CD4-positive, alpha-beta T cell (primary cell): ENCODE results near the gene SH3TC2. TPM values are rescaled to one million over a fixed set of nuclear protein-coding genes. Genes with fewer than 3 reads are reported as not detected.

Source experiments
- ATAC-seq: fragments of 200-7000 bp; cut with Tn5 transposase; one replicate; pipeline ENCODE4 v1.10.0; 2022; ENCODE audit warnings: mild to moderate bottlenecking; ENCODE audit not compliant: poor library complexity
- CTCF ChIA-PET: fragments of 350-600 bp; sonication (Branson Sonifier 250); formaldehyde crosslinking; loops from one replicate; lab custom pipeline; 2021; ENCODE audit warnings: antibody characterized with exemption, inconsistent platforms; lab: Charles Lee
- POLR2A ChIA-PET: fragments of 350-600 bp; sonication (Branson Sonifier 250); formaldehyde crosslinking; loops from one replicate; lab custom pipeline; 2021; ENCODE audit warnings: antibody characterized with exemption, inconsistent platforms; lab: Charles Lee
- DNase-seq, 14 experiments: peaks; one replicate each; pipeline ENCODE4 v3.0.0-alpha.2; 2013 to 2020; ENCODE audit warnings: mixed read lengths in 2 of 14
- H3K27ac ChIP-seq, 2 donors: one replicate each; pipeline versions ENCODE4 v1.5.1 to v1.7.0; 2013; ENCODE audit warnings: low read length in 2 of 2, low read depth in 1 of 2, mild to moderate bottlenecking in 1 of 2
- H3K27me3 ChIP-seq, 2 experiments: 1 replicate in 1 of 2; 2 replicates in 1 of 2; pipeline versions ENCODE4 v1.6.1 to v1.7.0; 2013; ENCODE audit warnings: low read length in 2 of 2, control low read depth in 1 of 2, mild to moderate bottlenecking in 1 of 2, moderate library complexity in 1 of 2; ENCODE audit not compliant: insufficient read depth in 2 of 2, control insufficient read depth in 1 of 2
- H3K36me3 ChIP-seq: one replicate; pipeline ENCODE4 v1.6.1; 2013; ENCODE audit warnings: low read length, control low read depth; ENCODE audit not compliant: insufficient read depth
- H3K4me1 ChIP-seq: one replicate; pipeline ENCODE4 v1.6.1; 2013; ENCODE audit warnings: low read length, control low read depth; ENCODE audit not compliant: insufficient read depth
- H3K4me3 ChIP-seq: one replicate; pipeline ENCODE4 v1.5.1; 2013; ENCODE audit warnings: mild to moderate bottlenecking, low read length, moderate library complexity
- H3K9me3 ChIP-seq, 2 experiments: 1 replicate in 1 of 2; 2 replicates in 1 of 2; pipeline versions ENCODE4 v1.6.1 to v1.7.0; 2013; ENCODE audit warnings: low read length in 2 of 2, mild to moderate bottlenecking in 2 of 2, control low read depth in 1 of 2, moderate library complexity in 1 of 2; ENCODE audit not compliant: control insufficient read depth in 1 of 2, insufficient read depth in 1 of 2
- H3K27ac Mint-ChIP-seq: one replicate; pipeline ENCODE4 v1.8.0; 2020; ENCODE audit warnings: mixed read lengths
- H3K27me3 Mint-ChIP-seq: one replicate; pipeline ENCODE4 v1.8.0; 2021; ENCODE audit warnings: mixed read lengths
- H3K36me3 Mint-ChIP-seq: one replicate; pipeline ENCODE4 v1.8.0; 2021; ENCODE audit warnings: low read depth, mixed read lengths
- H3K4me1 Mint-ChIP-seq: one replicate; pipeline ENCODE4 v1.8.0; 2021; ENCODE audit warnings: low read depth, mixed read lengths
- H3K4me3 Mint-ChIP-seq: one replicate; pipeline ENCODE4 v1.8.0; 2020; ENCODE audit warnings: mild to moderate bottlenecking, mixed read lengths
- H3K9me3 Mint-ChIP-seq: one replicate; pipeline ENCODE4 v1.8.0; 2020; ENCODE audit warnings: mixed read lengths
- CTCF ChIP-seq: fragments of 200-600 bp; IDR thresholded peaks from one replicate; pipeline ENCODE4 v1.8.0; 2022; ENCODE audit warnings: antibody characterized with exemption, mild to moderate bottlenecking
- intact Hi-C, 2 experiments: fragments of 100-400 bp; cut with DNase I in 1 of 2; cut with micrococcal nuclease in 1 of 2; formaldehyde crosslinking; loops; one replicate each; pipeline versions ENCODE4 v1.15.1 to v1.9.0; 2023 to 2025; cut with DNase I, micrococcal nuclease
- total RNA-seq, 174 experiments: library from RNA in 2 of 174; stranded (reverse) in 2 of 174; gene quantifications; one replicate each; pipeline ENCODE4 v1.2.3 and lab custom pipeline; 2021 to 2026

Gene SH3TC2
- total RNA-seq, 2 experiments from 2014 or later = not detected

GRCh38 chr5:149039506-149039905 is 23.4 kb downstream of the SH3TC2 start:
- no peak for TF ChIP-seq CTCF
- no peaks in the 10 kb centered on the region for H3K27me3 ChIP-seq
- H3K4me3 Mint-ChIP-seq = no peak overlapping the region
- peak in 1 of 14 experiments; percentile 8 for DNase-seq
- H3K36me3 Mint-ChIP-seq = no peaks in the 10 kb centered on the region
- ATAC-seq = no peak
- no peaks in the 10 kb centered on the region for H3K36me3 ChIP-seq
- intact Hi-C loops = loop anchor here (10.0 kb wide), 2 partner anchors 595 to 865 kb away; no protein-coding TSS in a partner anchor
- H3K27ac Mint-ChIP-seq = no peak overlapping the region
- H3K4me1 ChIP-seq = peaks cover 6% of the 10 kb centered on the region
- H3K9me3 Mint-ChIP-seq = no peaks in the 10 kb centered on the region
- ChIA-PET CTCF (no interaction called here), POLR2A (no interaction called here)
- peaks cover 25% of the 10 kb centered on the region for H3K4me1 Mint-ChIP-seq
- H3K9me3 ChIP-seq = no peaks in the 10 kb centered on the region
- no peak overlapping the region for H3K27ac ChIP-seq
- H3K27me3 Mint-ChIP-seq = peaks cover 5% of the 10 kb centered on the region
- no peak overlapping the region for H3K4me3 ChIP-seq

DNA sequence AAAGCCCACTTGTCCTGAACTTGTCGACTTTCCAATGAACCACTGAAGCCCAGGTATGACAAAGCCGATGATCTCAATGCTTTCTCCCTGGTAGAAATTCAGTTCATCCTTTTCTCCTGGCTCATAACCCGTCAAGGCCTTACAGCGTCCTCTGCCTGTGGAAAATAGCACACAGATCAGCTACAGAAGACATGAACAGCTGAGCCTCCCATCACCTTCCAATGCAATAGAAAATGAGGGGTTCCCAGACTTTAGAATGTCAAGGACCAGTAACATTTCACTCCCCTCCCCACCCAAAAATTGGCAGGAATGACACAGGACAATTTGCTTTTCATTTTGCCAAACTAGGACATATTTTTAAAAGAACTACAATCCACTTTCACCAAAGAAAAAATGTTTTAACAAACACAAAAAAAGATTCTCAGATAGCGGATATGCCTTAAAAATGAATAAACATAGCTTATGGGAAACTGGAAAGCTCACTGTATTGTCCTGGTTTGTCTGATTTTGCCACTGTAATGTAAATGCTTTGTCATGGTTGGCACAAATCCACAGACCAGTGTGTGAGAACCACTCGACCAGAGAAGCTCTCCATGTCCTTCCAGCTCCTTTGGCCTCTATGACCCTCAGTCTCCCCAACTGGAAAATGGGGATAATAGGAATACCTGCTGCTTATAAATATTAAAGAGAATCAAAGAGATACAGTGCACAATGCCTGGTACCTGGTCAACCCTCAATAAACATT is 24.4 kb downstream of the SH3TC2 start:
- POLR2A ChIA-PET = no interaction called here

GRCh38 chr5:149037817-149038216 is 25.0 kb downstream of the SH3TC2 start:
- H3K9me3 ChIP-seq = no peaks in the 10 kb centered on the region
- H3K27ac ChIP-seq = no peak overlapping the region
- H3K9me3 Mint-ChIP-seq = no peaks in the 10 kb centered on the region
- intact Hi-C loops = loop anchor here (10.0 kb wide), 2 partner anchors 593 to 863 kb away; no protein-coding TSS in a partner anchor
- no peaks in the 10 kb centered on the region for H3K36me3 ChIP-seq
- DNase-seq = peak in 1 of 14 experiments; percentile 27
- peaks cover 25% of the 10 kb centered on the region for H3K4me1 Mint-ChIP-seq
- POLR2A ChIA-PET = no interaction called here
- TF ChIP-seq CTCF = no peak
- H3K4me3 ChIP-seq = no peak overlapping the region
- no peak for ATAC-seq
- no peak overlapping the region for H3K4me3 Mint-ChIP-seq
- H3K4me1 ChIP-seq = peaks cover 6% of the 10 kb centered on the region
- CTCF ChIA-PET = interaction anchor here (1.1 kb wide), 1 partner anchor 201 kb away, joined by 3 read pairs; no protein-coding TSS in a partner anchor
- no peaks in the 10 kb centered on the region for H3K27me3 ChIP-seq
- no peak overlapping the region for H3K27ac Mint-ChIP-seq
- peaks cover 5% of the 10 kb centered on the region for H3K27me3 Mint-ChIP-seq
- no peaks in the 10 kb centered on the region for H3K36me3 Mint-ChIP-seq

More for the DNA sequence above, 24.4 kb downstream of the SH3TC2 start:
- TF ChIP-seq CTCF = no peak
- ATAC-seq (no peak), DNase-seq (no peak)
- Mint-ChIP-seq H3K27me3 (peaks cover 5% of the 10 kb centered on the region), H3K4me3 (no peak overlapping the region), H3K36me3 (no peaks in the 10 kb centered on the region), H3K9me3 (no peaks in the 10 kb centered on the region), H3K27ac (no peak overlapping the region), H3K4me1 (peaks cover 25% of the 10 kb centered on the region)
- no peak overlapping the region for H3K27ac ChIP-seq
- intact Hi-C loops = loop anchor here (10.0 kb wide), 2 partner anchors 594 to 864 kb away; no protein-coding TSS in a partner anchor
- no peaks in the 10 kb centered on the region for H3K9me3 ChIP-seq
- no peaks in the 10 kb centered on the region for H3K27me3 ChIP-seq
- peaks cover 6% of the 10 kb centered on the region for H3K4me1 ChIP-seq
- CTCF ChIA-PET = interaction anchor here (1.1 kb wide), 1 partner anchor 201 kb away, joined by 3 read pairs; no protein-coding TSS in a partner anchor
- H3K36me3 ChIP-seq = no peaks in the 10 kb centered on the region
- no peak overlapping the region for H3K4me3 ChIP-seq
